H1 (cell line): ENCODE data around the gene GNB1L. TPM values are rescaled to one million over a fixed set of nuclear protein-coding genes. Genes with fewer than 3 reads are reported as not detected.

ENCODE experiments used
- CTCF ChIA-PET: fragments of 300-600 bp; sonication (Branson Sonifier 250); formaldehyde crosslinking; loops from one replicate; lab custom pipeline; 2021; ENCODE audit not compliant: partially characterized antibody; lab: Charles Lee
- POLR2A ChIA-PET: fragments of 300-600 bp; sonication (Branson Sonifier 250); formaldehyde crosslinking; loops from one replicate; lab custom pipeline; 2021; ENCODE audit warnings: inconsistent platforms; ENCODE audit not compliant: partially characterized antibody; lab: Charles Lee
- DNase-seq, 2 experiments: peaks; one replicate each; pipeline versions ENCODE4 v3.0.0 to v3.0.0-alpha.2; 2010 to 2022; ENCODE audit warnings: low spot score in 2 of 2, low read depth in 1 of 2, mixed read lengths in 1 of 2
- FAIRE-seq: peaks from 2 replicates; lab custom pipeline; 2011; peaks lifted over from hg19 to GRCh38; lab: Jason Lieb, UNC
- H2AFZ ChIP-seq: 2 replicates; pipeline ENCODE4 v1.8.1; 2012; ENCODE audit warnings: low read length, inconsistent platforms
- H2AK5ac ChIP-seq: 2 replicates; pipeline ENCODE4 v1.6.1; 2013; ENCODE audit warnings: low read depth, low read length
- H2BK120ac ChIP-seq: replicated peaks from 2 replicates; pipeline ENCODE3; 2013; ENCODE audit warnings: low read depth, low read length, inconsistent platforms
- H2BK12ac ChIP-seq: 2 replicates; pipeline ENCODE4 v1.6.1; 2013; ENCODE audit warnings: low read depth, low read length
- H2BK15ac ChIP-seq: 2 replicates; pipeline ENCODE4 v1.6.1; 2013; ENCODE audit warnings: low read length
- H2BK20ac ChIP-seq: 2 replicates; pipeline ENCODE4 v1.6.1; 2013; ENCODE audit warnings: low read length
- H2BK5ac ChIP-seq: 2 replicates; pipeline ENCODE4 v1.6.1; 2013; ENCODE audit warnings: low read depth, low read length
- H3K14ac ChIP-seq: 2 replicates; pipeline ENCODE4 v1.6.1; 2013; ENCODE audit warnings: inconsistent platforms; ENCODE audit not compliant: insufficient read length
- H3K18ac ChIP-seq: 2 replicates; pipeline ENCODE4 v1.6.1; 2013; ENCODE audit warnings: low read length; ENCODE audit errors: extremely low read depth
- H3K23ac ChIP-seq: 2 replicates; pipeline ENCODE4 v1.6.1; 2013; ENCODE audit warnings: inconsistent platforms; ENCODE audit not compliant: insufficient read length
- H3K23me2 ChIP-seq: 2 replicates; pipeline ENCODE4 v1.6.1; 2013; ENCODE audit warnings: low read depth, low read length
- H3K27ac ChIP-seq: 2 replicates; pipeline ENCODE4 v1.6.1; 2011; ENCODE audit warnings: low read depth, low read length, inconsistent platforms
- H3K27me3 ChIP-seq, 4 experiments: replicated peaks in 1 of 4; 1 replicate in 1 of 4; 2 replicates in 3 of 4; pipeline versions ENCODE4 v1.6.1 to v1.8.1; 2011 to 2013; ENCODE audit warnings: low read length in 3 of 4, mild to moderate bottlenecking in 3 of 4, inconsistent platforms in 2 of 4, mixed read lengths in 2 of 4, moderate library complexity in 1 of 4; ENCODE audit not compliant: control insufficient read depth in 3 of 4, insufficient read depth in 3 of 4; ENCODE audit errors: extremely low read depth in 1 of 4
- H3K36me3 ChIP-seq, 4 experiments: 2 replicates each; pipeline versions ENCODE4 v1.6.1 to v1.8.1; 2011 to 2013; ENCODE audit warnings: mild to moderate bottlenecking in 4 of 4, low read length in 3 of 4, moderate library complexity in 2 of 4, control low read depth in 1 of 4, inconsistent platforms in 1 of 4; ENCODE audit not compliant: insufficient read depth in 4 of 4, control insufficient read depth in 2 of 4
- H3K4ac ChIP-seq: replicated peaks from 2 replicates; pipeline ENCODE3; 2013; ENCODE audit warnings: low read length, low read depth, mixed read lengths, inconsistent platforms; ENCODE audit not compliant: insufficient read length
- H3K4me1 ChIP-seq, 4 experiments: replicated peaks in 1 of 4; 1 replicate in 1 of 4; 2 replicates in 3 of 4; pipeline versions ENCODE4 v1.6.1 to v1.8.1; 2011 to 2013; ENCODE audit warnings: low read length in 3 of 4, inconsistent platforms in 2 of 4, mixed read lengths in 1 of 4; ENCODE audit not compliant: insufficient read depth in 4 of 4, control insufficient read depth in 3 of 4
- H3K4me2 ChIP-seq, 2 experiments: 2 replicates each; pipeline versions ENCODE4 v1.6.1 to v1.8.1; 2011 to 2013; ENCODE audit warnings: low read depth in 2 of 2, low read length in 2 of 2, control low read depth in 1 of 2, inconsistent platforms in 1 of 2, mild to moderate bottlenecking in 1 of 2; ENCODE audit not compliant: insufficient read depth in 1 of 2
- H3K4me3 ChIP-seq, 4 experiments: fragments of 200-600, 300-600 bp in 1 of 4; sonication (generic), shearing (Covaris generic), sonication (Bioruptor Twin) in 1 of 4; 2 replicates each; pipeline versions ENCODE4 v1.5.1 to v1.8.1; 2011 to 2016; ENCODE audit warnings: low read length in 4 of 4, low read depth in 3 of 4, control low read depth in 2 of 4, inconsistent platforms in 2 of 4, mild to moderate bottlenecking in 2 of 4, mixed read lengths in 1 of 4, moderate library complexity in 1 of 4; ENCODE audit not compliant: insufficient read depth in 2 of 4; ENCODE audit errors: extremely low read depth in 1 of 4
- H3K56ac ChIP-seq: replicated peaks from 2 replicates; pipeline ENCODE3; 2013; ENCODE audit warnings: low read depth, mild to moderate bottlenecking, mixed read lengths, low read length, inconsistent platforms; ENCODE audit not compliant: insufficient read length
- H3K79me1 ChIP-seq: 2 replicates; pipeline ENCODE4 v1.6.1; 2013; ENCODE audit warnings: low read depth, low read length, control low read depth
- H3K79me2 ChIP-seq, 2 experiments: 2 replicates each; pipeline versions ENCODE4 v1.6.1 to v1.8.1; 2012 to 2013; ENCODE audit warnings: low read length in 2 of 2, mild to moderate bottlenecking in 2 of 2, inconsistent platforms in 1 of 2; ENCODE audit not compliant: insufficient read depth in 2 of 2, control insufficient read depth in 1 of 2
- H3K9ac ChIP-seq, 4 experiments: replicated peaks in 1 of 4; 1 replicate in 1 of 4; 2 replicates in 3 of 4; pipeline versions ENCODE4 v1.6.1 to v1.8.1; 2011 to 2013; ENCODE audit warnings: low read depth in 3 of 4, low read length in 3 of 4, control low read depth in 2 of 4, mild to moderate bottlenecking in 2 of 4, moderate library complexity in 2 of 4, inconsistent platforms in 1 of 4; ENCODE audit errors: extremely low read depth in 1 of 4
- H3K9me3 ChIP-seq, 2 experiments: 2 replicates each; pipeline versions ENCODE4 v1.6.1 to v1.8.1; 2012 to 2013; ENCODE audit warnings: mild to moderate bottlenecking in 2 of 2, moderate library complexity in 2 of 2, control low read depth in 1 of 2, inconsistent platforms in 1 of 2, low read depth in 1 of 2, low read length in 1 of 2, mixed read lengths in 1 of 2; ENCODE audit not compliant: insufficient read depth in 2 of 2
- H4K20me1 ChIP-seq, 2 experiments: replicated peaks in 1 of 2; 2 replicates each; pipeline versions ENCODE3 to v1.8.1; 2011 to 2013; ENCODE audit warnings: inconsistent platforms in 2 of 2, low read length in 2 of 2, mild to moderate bottlenecking in 1 of 2; ENCODE audit not compliant: insufficient read depth in 2 of 2, control insufficient read depth in 1 of 2
- H4K5ac ChIP-seq: 2 replicates; pipeline ENCODE4 v1.6.1; 2013; ENCODE audit warnings: low read length, low read depth, mixed read lengths, inconsistent platforms; ENCODE audit not compliant: insufficient read length
- H4K8ac ChIP-seq: 2 replicates; pipeline ENCODE4 v1.8.0; 2013; ENCODE audit warnings: mild to moderate bottlenecking, moderate library complexity, low read length, inconsistent platforms; ENCODE audit not compliant: insufficient read depth; ENCODE audit errors: extremely low read depth
- H4K91ac ChIP-seq: replicated peaks from 2 replicates; pipeline ENCODE3; 2013; ENCODE audit warnings: low read length, mixed read lengths, inconsistent platforms; ENCODE audit not compliant: insufficient read length
- BACH1 ChIP-seq: IDR thresholded peaks from 2 replicates; pipeline ENCODE4 v1.6.1; 2012; ENCODE audit warnings: low read length, improper control_type of control experiment
- CBX5 ChIP-seq: fragments of 300-800, 300-1000 bp; sonication (generic); IDR thresholded peaks from 2 replicates; pipeline ENCODE4 v1.7.1; 2016; ENCODE audit warnings: antibody characterized with exemption, low read length, low read depth
- GABPA ChIP-seq: IDR thresholded peaks from 2 replicates; pipeline ENCODE4 v1.6.1; 2011; ENCODE audit warnings: mild to moderate bottlenecking, low read length, moderate library complexity, borderline replicate concordance; ENCODE audit not compliant: insufficient read depth
- NANOG ChIP-seq: IDR thresholded peaks from 2 replicates; pipeline ENCODE4 v1.6.1; 2011; ENCODE audit warnings: low read length, low read depth, mild to moderate bottlenecking, inconsistent platforms; ENCODE audit not compliant: insufficient read depth, poor library complexity, severe bottlenecking
- PHF8 ChIP-seq: fragments of 200-600 bp; sonication (generic); conservative IDR thresholded peaks from 2 replicates; pipeline ENCODE4 v1.7.1; 2012; ENCODE audit warnings: low read depth, mild to moderate bottlenecking, inconsistent platforms, low read length, moderate library complexity
- POLR2A ChIP-seq, 2 experiments: IDR thresholded peaks; 1 replicate in 1 of 2; 2 replicates in 1 of 2; pipeline ENCODE4 v1.6.1; 2011; ENCODE audit warnings: low read depth in 2 of 2, low read length in 2 of 2, mild to moderate bottlenecking in 2 of 2; ENCODE audit errors: control extremely low read depth in 1 of 2
- POLR2AphosphoS5 ChIP-seq: IDR thresholded peaks from 2 replicates; pipeline ENCODE4 v1.6.1; 2011; ENCODE audit warnings: low read depth, low read length
- RFX5 ChIP-seq: IDR thresholded peaks from 2 replicates; pipeline ENCODE4 v1.6.1; 2011; ENCODE audit warnings: low read depth, low read length, improper control_type of control experiment, borderline replicate concordance
- TBP ChIP-seq: IDR thresholded peaks from 2 replicates; pipeline ENCODE4 v1.6.1; 2011; ENCODE audit warnings: low read depth, low read length, improper control_type of control experiment
- TCF12 ChIP-seq: IDR thresholded peaks from 2 replicates; pipeline ENCODE4 v1.6.1; 2011; ENCODE audit warnings: low read depth, mild to moderate bottlenecking, low read length
- YY1 ChIP-seq: IDR thresholded peaks from 2 replicates; pipeline ENCODE4 v1.6.1; 2011; ENCODE audit warnings: low read depth, mild to moderate bottlenecking, low read length
- ZNF274 ChIP-seq: IDR thresholded peaks from 2 replicates; pipeline ENCODE4 v1.7.0; 2012; ENCODE audit warnings: low read length, borderline replicate concordance; ENCODE audit errors: extremely low read depth
- WGBS, 2 experiments: shearing (Covaris generic) in 1 of 2; methylation state at CpG; one replicate each; pipeline versions ENCODE4 v1.1.6 to v1.1.7; 2013 to 2015; ENCODE audit warnings: low lambda C conversion rate in 2 of 2, mixed read lengths in 2 of 2, inconsistent platforms in 1 of 2, low coverage in 1 of 2, missing lambda C conversion rate in 1 of 2; ENCODE audit not compliant: insufficient replicate concordance in 2 of 2, insufficient coverage in 1 of 2, insufficient read length in 1 of 2; ENCODE audit errors: extremely low coverage in 1 of 2, missing lambda C conversion rate in 1 of 2; 5-methylcytosine and 5-hydroxymethylcytosine counted together
- polyA plus RNA-seq, 7 experiments: library from polyadenylated mRNA; depleted of rRNA in 3 of 7; stranded (reverse) in 5 of 7; unstranded in 2 of 7; fragments of >200 nt in 5 of 7; fragments of 200-250 nt in 2 of 7; gene quantifications; 1 replicate in 5 of 7; 2 replicates in 1 of 7; 4 replicates in 1 of 7; pipeline versions ENCODE4 v1.2.1 to v1.2.3, GENCODE V29; 2011 to 2013; ENCODE audit warnings: missing spikeins in 2 of 7, mixed read lengths in 2 of 7
- total RNA-seq: library from RNA; stranded (reverse); fragmentation: NEBNext Ultra II Directional; extraction: Animal tissue kit (Norgen Biotek cat#: 25700); gene quantifications from 2 replicates; pipeline ENCODE4 v1.2.1, GENCODE V29; 2021

GNB1L gene
- total and polyA plus RNA-seq, 2 of the 8 experiments (the other 6 are each of a cell fraction or from before 2014, with no cell fraction given) = 14.0 to 15.6 TPM

DNA sequence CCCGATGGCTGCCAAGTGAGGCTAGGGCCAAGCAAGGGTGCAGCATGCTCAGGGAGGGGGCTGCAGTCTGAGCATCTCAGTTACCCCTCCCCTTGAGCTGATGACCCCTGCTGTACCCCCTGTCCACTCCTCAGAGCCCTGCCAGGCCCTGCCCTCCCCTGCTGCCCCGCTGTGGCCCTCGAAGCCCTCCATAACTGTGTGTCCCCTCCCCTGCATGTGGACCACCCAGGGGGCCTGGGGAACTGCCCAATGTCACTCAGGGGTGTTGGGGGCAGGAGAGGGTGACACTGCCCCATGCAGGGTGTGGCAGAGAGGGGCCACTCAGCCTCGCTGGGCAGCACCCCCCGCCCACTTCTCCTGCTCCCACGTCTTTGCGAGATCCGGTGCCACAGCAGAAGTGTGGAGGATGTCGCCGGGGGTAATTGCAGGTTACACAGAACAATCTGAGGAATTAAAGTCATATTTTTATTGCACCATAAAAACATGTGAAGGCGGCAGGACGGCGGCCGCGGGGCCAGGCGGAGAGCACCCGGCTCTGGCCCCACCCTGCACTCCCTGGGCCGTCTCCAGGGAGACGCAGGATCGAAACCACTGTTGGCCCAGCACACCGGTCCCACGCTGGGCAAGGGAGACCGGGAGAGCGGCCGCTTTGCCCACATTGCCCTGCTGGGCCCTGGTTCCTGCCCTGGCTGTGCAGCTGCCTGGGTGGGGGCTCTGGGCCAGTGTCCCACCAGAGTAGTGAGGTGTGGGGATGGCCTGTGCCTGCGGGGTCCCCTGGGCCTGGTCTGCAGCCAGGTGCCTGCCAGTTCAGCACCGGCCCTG, 18.7 kb upstream of the GNB1L start:
- H3K9ac ChIP-seq = no peak overlapping the region
- no peaks in the 10 kb centered on the region for H3K9me3 ChIP-seq
- peak overlapping the region; percentile 80; the same call in 1 of the 2 replicates for H2BK12ac ChIP-seq
- no peak overlapping the region for H4K5ac ChIP-seq
- no peak overlapping the region for H3K56ac ChIP-seq
- H3K27ac ChIP-seq = no peak overlapping the region; the same call in 1 of the 2 replicates
- H3K79me1 ChIP-seq = no peaks in the 10 kb centered on the region; the same call in 1 of the 2 replicates
- no peak overlapping the region for H4K91ac ChIP-seq
- H3K14ac ChIP-seq = no peak overlapping the region
- H3K36me3 ChIP-seq = 0 out of 8 replicates have a peak, but pooled peaks cover 0 to 2% (median 0%) of the 10 kb centered on the region in 4 experiments
- H3K23ac ChIP-seq = no peak overlapping the region
- peak overlapping the region; percentile 52 for H2BK5ac ChIP-seq
- no peak overlapping the region; the same call in 1 of the 2 replicates for H3K18ac ChIP-seq
- ChIA-PET POLR2A (interaction anchor here (1.0 to 4.6 kb wide), 3 partner anchors 8 to 26 kb away, joined by 3 to 27 read pairs (median 7); no protein-coding TSS in a partner anchor), CTCF (interaction anchor here (0.8 to 2.6 kb wide), 2 partner anchors 9 to 53 kb away, joined by 3 to 7 read pairs; no protein-coding TSS in a partner anchor)
- 93% methylated on average over 26 of the region's 27 CpGs; no CpG with 5 or more reads in 1 of the 2 experiments for WGBS, 2 experiments
- no peak overlapping the region for H2AFZ ChIP-seq
- DNase-seq (no peak), FAIRE-seq (no peak)
- H3K27me3 ChIP-seq = no peaks in the 10 kb centered on the region
- no peak overlapping the region for H3K4me3 ChIP-seq
- H3K79me2 ChIP-seq = no peaks in the 10 kb centered on the region
- H2AK5ac ChIP-seq = no peak overlapping the region
- H2BK120ac ChIP-seq = no peak overlapping the region
- H2BK20ac ChIP-seq = no peak overlapping the region
- no peak overlapping the region for H4K8ac ChIP-seq
- no peak overlapping the region for H3K4me2 ChIP-seq
- H4K20me1 ChIP-seq = no peaks in the 10 kb centered on the region
- peaks cover 0 to 7% (median 3%) of the 10 kb centered on the region in 4 experiments; a peak in 4 of 7 replicates for H3K4me1 ChIP-seq
- H3K23me2 ChIP-seq = no peaks in the 10 kb centered on the region
- no peak overlapping the region for H3K4ac ChIP-seq
- 0 out of 2 replicates have a peak overlapping the region, but pooled peaks have one; percentile 46 for H2BK15ac ChIP-seq
- TF ChIP-seq CBX5 = no peak
- TF ChIP-seq TBP = no peak
- TF ChIP-seq GABPA = no peak
- no peak for TF ChIP-seq RFX5
- no peak for TF ChIP-seq PHF8
- TF ChIP-seq YY1 = no peak
- TF ChIP-seq TCF12 = no peak
- TF ChIP-seq ZNF274 = no peak
- no peak for TF ChIP-seq BACH1
- TF ChIP-seq NANOG = no peak
- TF ChIP-seq POLR2AphosphoS5 = no peak; the same call in 1 of the 2 replicates
- TF ChIP-seq POLR2A (IDR thresholded peaks at IDR 0.05; ENCODE audit: control extremely low read depth in 1 of 2, low read depth in 2 of 2, low read length in 2 of 2) = no peak
